T-helper 2 cell treated with Interferon-gamma antibody and Interleukin-4, amounts not matched to agents 100 ng/mL and 5 ng/mL, for 36 hours (primary cell): ENCODE data around the gene RASAL2. TPM values are rescaled to one million over a fixed set of nuclear protein-coding genes. Genes with fewer than 3 reads are reported as not detected.
"Not testable (repeated sequence)": the region's sequence is repeated elsewhere in the genome, so short reads cannot be mapped to it uniquely, and the experiment has no call there.

Experiments used
- intact Hi-C: fragments of 100-400 bp; cut with micrococcal nuclease; formaldehyde crosslinking; loops from one replicate; pipeline ENCODE4 v1.15.1; 2023
- total RNA-seq: library from RNA; stranded (reverse); gene quantifications from 2 replicates; pipeline ENCODE4 v1.2.3, GENCODE V29; 2022

RASAL2 gene
- total RNA-seq, 1 donor from 2014 or later, result 0.05 TPM

GRCh38 chr1:178230881-178231409, 137.0 kb downstream of the RASAL2 start:
- intact Hi-C loops, result no loop called here

DNA sequence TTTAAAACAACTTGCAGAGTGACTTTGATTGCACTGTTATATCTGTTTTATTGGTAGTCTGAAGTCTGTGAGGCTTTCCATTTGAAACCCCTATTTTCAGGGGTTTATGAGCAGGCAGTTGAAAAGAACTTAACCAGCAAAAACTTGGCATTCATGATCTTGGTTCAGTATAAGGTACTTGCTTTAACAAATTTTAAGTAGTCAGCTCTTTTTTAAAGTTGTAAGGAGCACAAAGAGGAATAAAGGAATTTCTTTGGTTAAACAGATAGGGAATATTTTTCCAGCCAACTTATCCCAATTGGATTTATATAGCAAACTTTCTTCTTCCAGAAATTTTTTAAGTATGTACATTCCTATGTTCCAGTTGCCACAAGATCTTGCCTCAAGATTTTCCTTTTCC, 138.2 kb downstream of the RASAL2 start:
- intact Hi-C loops, result no loop called here

GRCh38 chr1:178232949-178233348, 139.0 kb downstream of the RASAL2 start:
- intact Hi-C loops, result no loop called here

DNA sequence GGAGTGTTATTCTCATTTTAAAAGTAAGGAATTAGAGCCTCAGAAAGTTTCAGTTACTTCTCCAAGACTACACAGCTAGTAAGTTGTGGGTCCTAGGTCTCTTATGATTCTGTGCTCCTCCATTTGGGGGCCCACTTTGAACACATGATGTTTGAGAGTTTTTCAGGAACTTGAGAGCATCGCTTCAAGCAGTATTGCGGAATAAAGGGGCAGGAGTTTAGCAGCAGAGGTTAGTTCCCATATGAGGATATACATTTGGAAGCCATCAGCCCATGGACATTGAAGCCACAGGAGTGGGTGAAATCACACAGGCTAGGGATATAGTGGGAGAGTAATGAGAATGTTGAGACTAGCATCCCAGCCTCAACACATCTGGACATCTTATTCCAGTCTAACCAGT, 143.2 kb downstream of the RASAL2 start:
- intact Hi-C loops, result no loop called here

- intact Hi-C loops, result no loop called here
Observed at GRCh38 chr1:178238722-178239510, 145.0 kb downstream of the RASAL2 start.

GRCh38 chr1:178241057-178241456, 147.2 kb downstream of the RASAL2 start:
- intact Hi-C loops, result no loop called here

DNA sequence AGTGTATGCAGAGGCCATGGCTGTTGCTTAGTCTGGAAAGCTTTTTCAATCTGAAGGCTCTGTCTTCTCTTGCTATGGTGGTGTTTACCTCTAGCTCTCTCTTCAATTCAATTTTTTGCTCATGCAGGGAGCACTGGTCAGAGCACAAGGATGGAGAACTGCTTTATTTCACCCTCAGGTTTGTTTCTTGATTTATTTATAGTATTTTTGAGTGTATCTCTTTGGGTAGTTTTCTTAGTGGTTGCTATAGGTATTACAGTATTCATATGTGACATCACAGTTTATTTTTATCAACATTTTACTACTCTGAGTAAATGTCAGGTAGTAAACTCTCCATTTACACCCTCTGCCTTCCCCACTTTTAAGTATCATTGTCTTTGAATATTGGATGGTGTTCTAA, 147.9 kb downstream of the RASAL2 start:
- intact Hi-C loops, result no loop called here

DNA sequence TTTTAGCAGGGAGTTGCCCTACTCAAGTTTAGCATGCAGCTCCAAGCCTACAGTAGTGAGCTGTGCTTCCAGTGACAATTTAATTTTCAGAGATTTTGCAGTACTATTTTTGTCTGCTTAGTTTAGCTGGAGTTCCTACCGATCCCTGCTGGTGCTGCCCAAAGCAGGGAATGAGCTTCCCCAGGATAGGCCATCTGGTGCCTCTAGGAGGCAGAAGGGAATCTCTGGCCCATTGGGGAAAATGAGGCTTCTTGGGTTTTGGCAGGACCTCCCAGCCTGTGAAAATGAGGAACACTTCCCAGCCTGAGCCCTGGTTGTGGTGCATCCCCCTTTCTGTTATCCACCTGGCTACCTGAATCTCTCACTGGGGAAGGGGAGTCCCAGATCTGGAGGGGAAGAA, 149.2 kb downstream of the RASAL2 start:
- intact Hi-C loops, result no loop called here

- intact Hi-C loops, result no loop called here
Observed at GRCh38 chr1:178243890-178244289, 150.0 kb downstream of the RASAL2 start.

GRCh38 chr1:178248284-178248683, 154.4 kb downstream of the RASAL2 start:
- intact Hi-C loops, result not testable (repeated sequence)

- intact Hi-C loops, result not testable (repeated sequence)
Observed at GRCh38 chr1:178253581-178253980, 159.7 kb downstream of the RASAL2 start.

GRCh38 chr1:178254433-178254832, 160.5 kb downstream of the RASAL2 start:
- intact Hi-C loops, result no loop called here

GRCh38 chr1:178258536-178258935, 164.6 kb downstream of the RASAL2 start:
- intact Hi-C loops, result no loop called here

- intact Hi-C loops, result no loop called here
Observed at GRCh38 chr1:178262120-178262500, 168.2 kb downstream of the RASAL2 start.

DNA sequence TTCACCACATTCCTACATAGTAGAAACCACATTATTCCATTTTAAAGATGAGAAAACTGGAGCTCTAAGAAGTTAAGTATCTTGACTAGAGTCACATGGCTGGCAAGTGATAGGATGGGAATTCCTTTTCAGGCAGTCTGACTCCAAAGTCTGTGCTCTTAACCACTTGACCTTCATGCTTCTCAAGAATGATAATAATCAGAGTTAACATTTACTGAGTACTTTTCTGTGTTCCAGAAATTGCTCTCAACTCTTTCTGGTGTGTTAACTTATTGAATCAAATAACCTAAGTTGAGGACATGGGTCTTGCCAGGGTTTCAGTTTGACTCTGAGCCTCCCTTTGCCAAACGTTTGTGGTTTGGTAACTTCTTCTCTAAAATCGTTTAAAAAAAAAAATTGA, 169.4 kb downstream of the RASAL2 start:
- intact Hi-C loops, result no loop called here

- intact Hi-C loops, result no loop called here
Observed at GRCh38 chr1:178266113-178266512, 172.2 kb downstream of the RASAL2 start.

- intact Hi-C loops, result no loop called here
Observed at GRCh38 chr1:178266619-178267066, 172.7 kb downstream of the RASAL2 start.

DNA sequence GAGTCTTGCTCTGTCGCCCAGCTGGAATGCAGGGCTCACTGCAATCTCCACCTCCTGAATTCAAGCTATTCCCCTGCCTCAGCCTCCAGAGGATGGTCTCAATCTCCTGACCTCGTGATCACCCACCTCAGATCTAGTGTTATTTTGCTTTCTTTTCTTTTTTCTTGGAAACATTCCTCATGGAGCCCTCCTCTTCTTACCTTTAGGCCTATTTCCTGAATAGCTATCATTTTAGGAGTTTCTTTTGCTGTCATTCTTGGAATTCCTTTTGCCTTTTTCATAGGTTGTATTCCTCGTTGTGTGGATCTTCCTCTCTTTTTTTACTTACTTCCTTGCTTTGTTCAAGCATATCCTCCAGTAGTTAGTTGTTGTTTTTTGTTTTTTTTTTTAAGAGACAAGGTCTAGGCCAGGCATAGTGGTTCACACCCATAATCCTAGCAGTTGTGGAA, 173.8 kb downstream of the RASAL2 start:
- intact Hi-C loops, result no loop called here

- intact Hi-C loops, result no loop called here
Observed at GRCh38 chr1:178271471-178271870, 177.6 kb downstream of the RASAL2 start.

DNA sequence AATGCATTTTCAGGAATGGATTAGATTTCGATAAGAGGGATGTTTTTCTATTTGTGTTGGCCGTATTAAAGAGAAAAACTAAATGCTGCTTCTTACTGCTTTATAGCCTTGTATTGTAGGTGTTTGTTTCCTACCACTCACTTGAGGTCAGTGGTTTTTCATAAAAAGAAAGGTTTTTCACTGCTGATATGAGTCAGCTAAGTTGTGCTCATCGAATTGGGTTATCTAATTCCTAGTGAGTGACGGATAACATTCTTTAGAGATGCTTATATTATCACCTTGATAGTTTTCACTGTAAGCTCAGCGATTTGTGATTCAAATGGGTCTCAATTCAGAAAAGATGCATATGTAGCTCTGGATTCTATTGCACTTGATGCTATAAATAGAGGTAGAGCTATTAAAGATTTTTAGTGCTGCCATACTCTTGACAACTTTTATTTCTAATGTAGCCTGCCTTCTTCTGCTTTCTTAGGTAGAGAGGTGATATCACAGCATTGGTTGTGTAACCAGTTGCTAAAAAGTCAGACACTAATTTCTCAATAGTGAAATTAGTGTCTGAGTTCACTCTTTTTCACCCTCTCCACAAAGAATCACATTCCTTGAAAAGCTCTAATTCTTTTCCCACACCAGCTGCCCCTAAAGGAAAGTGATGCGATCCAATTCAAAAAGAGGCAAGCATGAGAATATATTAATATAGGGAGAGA, 180.0 kb downstream of the RASAL2 start:
- intact Hi-C loops, result no loop called here

GRCh38 chr1:178275049-178275448, 181.1 kb downstream of the RASAL2 start:
- intact Hi-C loops, result no loop called here

DNA sequence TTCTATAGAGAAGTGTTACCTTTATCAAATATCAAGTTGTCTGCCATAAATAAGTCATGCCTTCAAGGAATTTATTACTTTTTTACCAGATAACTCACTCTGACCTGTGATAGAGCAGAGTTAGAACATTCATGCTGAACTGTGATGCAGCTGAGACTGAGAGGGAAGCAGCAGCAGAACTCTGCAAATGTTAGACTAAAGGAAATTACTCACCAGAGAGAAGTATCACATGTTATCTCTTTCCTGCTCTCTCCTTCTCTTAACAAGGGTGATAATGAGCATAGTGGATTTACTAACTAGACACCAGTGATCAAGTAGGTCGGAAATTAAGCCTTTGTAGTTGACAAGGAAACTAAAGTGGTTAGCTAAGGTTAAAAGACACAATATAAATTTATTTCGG, 181.6 kb downstream of the RASAL2 start:
- intact Hi-C loops, result no loop called here
